Forelimb muscle (tissue), 1 donor: ENCODE measurements around the gene STK17A. TPM values are rescaled to one million over a fixed set of nuclear protein-coding genes. Genes with fewer than 3 reads are reported as not detected.

Experiments used
- DNase-seq: peaks from one replicate; pipeline ENCODE4 v3.0.0-alpha.2; 2013; ENCODE audit warnings: low read depth
- polyA plus RNA-seq: library from polyadenylated mRNA; unstranded; fragments of 120-200 nt; gene quantifications from one replicate; pipeline ENCODE4 v1.2.1, GENCODE V29; 2013; ENCODE audit not compliant: insufficient read length

STK17A gene
- polyA plus RNA-seq, 1 donor, result 27.8 TPM

GRCh38 chr7:43632746-43633145 is 49.8 kb downstream of the STK17A start:
- no peak for DNase-seq

- DNase-seq, result no peak
Measured at GRCh38 chr7:43634384-43634783, 51.5 kb downstream of the STK17A start.

- no peak for DNase-seq
Measured at GRCh38 chr7:43636093-43636492, 53.2 kb downstream of the STK17A start.

DNA sequence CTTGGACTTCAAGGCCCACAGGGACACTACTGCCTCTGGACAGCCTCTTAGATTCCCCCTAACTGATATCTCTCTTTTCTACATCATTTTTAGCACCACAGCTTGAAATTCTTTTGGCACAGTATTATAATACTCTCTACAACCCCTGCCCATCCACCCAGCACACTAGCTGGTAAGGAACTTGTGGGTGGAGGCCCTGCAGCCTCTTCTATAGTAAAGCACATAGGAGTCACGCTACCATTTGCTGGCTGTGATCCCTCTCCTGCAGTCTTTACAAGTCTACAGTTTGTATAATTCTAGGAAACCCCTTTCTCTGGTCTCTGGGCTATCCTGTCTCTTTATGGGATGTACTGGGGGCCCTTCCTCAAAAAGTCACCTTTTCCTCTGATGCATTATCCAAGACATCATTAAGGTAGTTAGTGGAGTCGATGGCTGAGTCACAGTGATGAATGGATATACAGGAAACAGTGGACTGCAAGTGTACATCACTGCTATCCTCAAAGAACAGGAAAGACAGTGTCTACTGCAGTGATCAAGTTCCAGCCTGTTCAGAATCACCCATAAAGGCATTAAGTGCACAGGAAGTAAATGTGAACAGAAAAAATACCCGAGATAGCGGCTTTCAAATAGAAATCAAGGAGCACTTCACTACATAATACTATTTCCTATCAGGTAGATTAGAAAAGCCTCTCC is 54.4 kb downstream of the STK17A start:
- no peak for DNase-seq

DNA sequence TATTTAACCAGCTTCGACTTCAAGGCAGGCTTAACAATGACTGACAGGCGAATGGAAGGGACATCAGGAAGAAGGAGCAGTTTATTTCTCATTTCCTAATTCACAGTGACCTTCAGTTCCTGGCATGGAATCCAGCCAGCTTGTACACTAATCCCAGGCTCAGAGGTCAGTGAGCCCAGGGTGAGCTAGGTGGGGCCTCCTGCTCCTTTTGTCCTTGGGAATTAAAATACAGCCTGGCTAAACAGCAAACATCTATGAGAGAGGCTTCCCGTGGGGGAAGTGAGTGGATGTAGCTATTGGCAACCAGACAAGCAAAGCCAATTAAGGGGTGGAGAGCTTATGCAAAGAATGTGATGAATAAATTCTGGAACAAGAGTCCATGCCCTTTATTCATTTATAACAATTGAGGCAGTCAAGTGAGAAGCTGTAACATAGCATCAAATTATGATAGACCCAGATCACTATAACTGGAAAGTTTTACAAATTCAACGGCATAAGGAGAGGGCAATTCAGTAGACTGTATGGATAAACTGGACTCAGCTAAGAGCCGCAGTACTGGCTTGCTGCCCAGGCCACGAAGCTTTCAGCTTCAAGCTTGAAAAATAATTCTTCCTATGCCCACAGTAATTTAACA is 57.1 kb downstream of the STK17A start:
- DNase-seq, result no peak

DNA sequence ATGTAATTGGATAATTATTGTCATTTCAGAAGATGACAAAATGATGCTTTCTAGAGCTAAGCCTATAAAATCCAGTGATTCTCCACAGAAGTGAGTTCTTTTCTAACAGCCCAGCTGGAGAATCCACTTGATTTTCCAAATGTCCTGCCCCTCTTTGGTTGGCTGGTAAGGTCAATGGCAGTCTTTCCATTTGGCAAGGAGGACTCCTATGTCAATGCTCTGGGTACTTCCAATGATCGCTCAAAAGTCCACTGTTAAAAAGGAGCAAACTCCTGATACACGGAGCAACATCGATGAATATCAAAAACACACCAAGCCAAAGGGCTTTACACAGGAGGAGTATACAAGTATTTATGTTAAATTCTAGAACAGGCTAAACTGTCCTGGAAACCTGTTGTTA is 57.8 kb downstream of the STK17A start:
- DNase-seq, result no peak

DNA sequence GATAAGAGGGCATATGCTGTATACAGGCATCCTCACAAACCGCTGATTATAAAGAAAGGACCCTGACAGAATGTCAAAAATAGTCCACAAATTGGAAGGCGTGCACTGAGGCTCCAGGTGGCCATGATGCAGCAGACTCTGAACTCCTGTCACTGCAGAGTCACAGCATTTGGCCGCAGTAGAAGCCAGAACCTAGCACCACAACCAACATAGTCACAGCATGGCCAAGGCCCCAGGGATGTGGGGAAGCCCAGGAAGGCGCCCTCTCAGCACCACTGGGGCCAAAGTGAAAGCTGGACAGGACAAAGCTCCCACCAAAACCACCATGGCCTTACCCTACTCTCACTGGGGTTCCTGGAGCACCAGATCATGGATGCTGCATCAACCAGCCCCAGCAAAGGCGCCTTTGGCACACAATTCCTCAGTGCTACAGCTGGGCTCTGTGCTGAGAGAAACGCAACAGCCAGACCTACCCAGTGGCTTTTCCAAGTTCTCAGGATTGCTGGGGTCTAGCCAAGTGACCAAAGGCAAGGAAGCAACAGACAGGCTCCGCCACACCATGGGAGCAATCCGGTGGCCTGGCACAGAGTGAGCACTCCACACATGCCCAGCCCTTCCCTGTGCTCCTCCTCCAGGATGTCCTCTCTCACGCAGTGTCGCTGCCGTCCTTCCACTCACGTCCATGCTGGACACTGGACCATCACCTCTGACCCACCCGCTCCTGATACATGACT is 60.2 kb downstream of the STK17A start:
- DNase-seq, result no peak

- no peak for DNase-seq
Measured at GRCh38 chr7:43643846-43644245, 60.9 kb downstream of the STK17A start.

- DNase-seq, result no peak
Measured at GRCh38 chr7:43645699-43646226, 62.9 kb downstream of the STK17A start.

DNA sequence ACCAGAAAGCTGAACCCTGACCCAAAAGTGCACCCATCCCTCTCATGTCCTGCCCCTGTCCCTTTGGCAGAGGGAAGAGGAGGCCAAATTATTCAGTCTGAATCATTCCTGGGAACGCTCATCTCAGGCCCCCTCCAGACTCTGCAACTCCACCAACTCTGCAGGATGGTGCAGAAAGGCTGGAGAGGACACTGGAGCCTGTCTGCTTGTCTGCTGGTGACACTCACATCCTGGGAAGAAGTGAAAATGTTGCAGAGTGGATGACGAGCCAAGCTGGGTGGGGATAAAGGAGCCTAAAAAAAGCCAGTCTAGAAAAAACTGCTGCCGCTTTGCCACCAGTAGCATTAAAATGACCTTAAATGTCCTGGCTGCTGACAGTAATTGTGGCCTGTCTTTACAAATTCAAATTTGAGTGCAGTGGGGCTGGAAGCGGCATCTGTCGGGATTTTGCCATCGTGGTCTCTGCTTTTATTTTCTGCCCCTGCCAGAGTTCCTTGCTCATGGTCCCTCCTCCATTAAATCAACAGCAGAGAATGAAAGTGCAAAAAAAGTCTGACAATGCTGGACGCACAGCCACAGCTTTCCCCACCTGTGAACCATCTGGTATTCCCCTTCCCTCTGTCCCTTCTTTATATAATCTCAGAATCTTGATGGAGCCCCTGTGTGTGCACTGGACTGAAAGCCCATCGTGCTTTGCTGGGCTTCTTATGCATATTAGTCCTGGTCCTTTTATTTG is 63.9 kb downstream of the STK17A start:
- no peak for DNase-seq

DNA sequence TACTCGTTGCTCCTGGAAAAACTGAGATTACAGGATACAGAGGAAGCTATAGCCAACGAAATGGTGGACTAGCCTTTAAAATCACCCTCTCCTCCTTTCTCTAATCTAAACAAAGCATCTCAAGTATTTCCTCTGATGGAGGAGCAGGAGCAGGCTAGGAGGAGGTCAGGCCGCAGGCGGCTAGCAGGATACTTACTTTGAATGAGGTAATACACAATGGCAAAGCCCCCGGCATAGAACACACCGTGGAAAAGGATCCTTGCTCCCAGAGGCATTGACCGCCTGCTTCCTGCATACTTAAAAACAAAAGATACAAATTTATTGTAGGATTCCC is 64.4 kb downstream of the STK17A start:
- no peak for DNase-seq

- no peak for DNase-seq
Measured at GRCh38 chr7:43647673-43648472, 65.0 kb downstream of the STK17A start.

DNA sequence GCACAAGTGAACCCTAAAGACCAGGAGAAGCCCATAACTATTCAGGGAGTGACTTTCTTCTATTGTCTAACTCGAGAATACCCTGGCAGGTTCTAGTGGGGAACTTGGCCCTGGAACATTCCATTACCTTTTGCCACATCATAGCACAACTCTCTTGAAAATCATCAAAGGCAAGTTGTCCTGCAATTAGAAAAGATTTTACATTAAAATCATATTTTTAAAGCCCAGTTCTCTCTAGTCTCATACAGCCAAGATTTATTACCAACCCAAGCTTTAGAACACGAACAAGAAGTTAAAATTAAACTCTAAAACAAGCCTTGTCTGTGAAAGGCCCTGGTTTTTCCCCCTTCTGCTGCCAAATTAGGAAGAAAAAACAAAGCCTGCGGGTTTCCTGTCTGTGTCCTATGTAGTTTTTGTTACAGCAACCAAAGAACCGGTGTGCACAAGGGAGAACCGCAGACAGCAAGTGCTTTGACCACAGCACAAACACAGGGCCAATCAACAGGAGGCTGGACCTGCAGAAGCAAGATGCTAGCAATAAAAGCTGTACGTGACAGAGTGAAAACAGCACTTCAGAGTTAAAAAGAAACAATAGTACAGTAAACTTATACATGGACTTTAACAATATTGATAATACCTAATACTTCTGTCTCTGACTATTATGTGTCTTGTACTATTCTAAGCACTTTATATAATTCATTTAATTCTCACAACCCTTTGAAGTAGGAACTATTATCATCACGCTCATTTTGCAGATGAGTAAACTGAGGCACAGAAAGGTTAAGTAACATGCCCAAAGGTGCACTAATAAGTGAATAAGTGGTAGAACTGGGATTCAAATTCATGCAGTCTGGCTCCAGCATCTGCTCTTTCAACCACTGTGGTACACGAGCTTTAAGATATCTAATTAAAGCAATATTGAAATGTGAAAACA is 65.8 kb downstream of the STK17A start:
- DNase-seq, result no peak

GRCh38 chr7:43649755-43650274 is 66.9 kb downstream of the STK17A start:
- DNase-seq, result no peak

DNA sequence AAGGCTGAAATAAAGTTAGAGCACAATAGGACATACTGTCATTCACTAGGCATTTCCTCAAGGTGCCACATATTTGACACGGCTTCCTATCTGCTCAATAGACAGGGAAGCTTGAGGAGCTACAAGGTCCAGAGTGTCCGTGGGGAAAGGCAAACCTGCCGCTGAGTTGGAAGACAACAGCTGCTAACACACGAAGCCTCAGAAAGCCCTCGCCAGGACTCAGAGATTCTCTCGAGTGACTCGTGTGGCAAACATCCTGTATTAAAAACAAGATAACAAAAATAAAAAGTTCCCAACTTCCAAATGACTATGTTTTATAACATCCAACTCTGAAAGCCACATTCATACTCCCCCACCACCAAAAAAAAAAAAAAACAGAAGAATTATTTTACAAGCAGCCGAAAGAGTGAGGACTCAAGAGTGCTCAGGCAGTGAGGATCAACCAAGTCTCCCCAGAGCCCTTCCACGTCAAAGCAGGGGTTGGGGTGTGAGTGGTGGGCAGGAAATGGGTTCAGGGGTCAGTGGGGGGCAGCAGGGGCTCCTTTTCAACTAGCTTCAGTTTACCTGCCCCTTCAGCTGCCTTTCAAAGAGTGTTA is 67.6 kb downstream of the STK17A start:
- DNase-seq, result no peak

DNA sequence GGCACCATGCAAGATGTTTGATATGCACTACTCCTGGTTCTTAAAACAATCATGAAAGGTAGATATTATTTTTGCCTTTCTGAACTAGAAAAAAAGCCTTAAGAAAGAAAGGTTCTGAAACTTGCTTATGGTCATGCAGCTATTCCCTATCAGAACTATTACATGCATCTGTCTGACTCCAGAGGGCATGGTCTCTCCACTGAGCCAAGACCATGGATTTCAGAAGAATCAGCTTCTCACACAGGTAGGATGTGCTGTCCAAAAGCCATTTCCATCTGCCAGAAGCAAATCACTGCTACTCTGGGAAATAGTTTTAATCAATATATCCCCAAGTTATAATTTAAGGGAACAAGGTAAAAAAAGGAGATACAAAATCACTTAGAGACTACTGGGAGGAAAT is 69.5 kb downstream of the STK17A start:
- DNase-seq, result no peak

GRCh38 chr7:43653466-43653865 is 70.6 kb downstream of the STK17A start:
- no peak for DNase-seq

GRCh38 chr7:43653891-43654504 is 71.1 kb downstream of the STK17A start:
- DNase-seq, result no peak

GRCh38 chr7:43655584-43655983 is 72.7 kb downstream of the STK17A start:
- no peak for DNase-seq
